MCF 10A (cell line): ENCODE data around the gene SSBP3. TPM values are rescaled to one million over a fixed set of nuclear protein-coding genes. Genes with fewer than 3 reads are reported as not detected.

Experiments used
- BruUV-seq: library from RNA; stranded (reverse); fragments of 400-500 nt; replicated peaks from 2 replicates; lab custom pipeline; 2021; lab: Mats Ljungman, UMichigan
- CTCF ChIA-PET: fragments of 300-600 bp; sonication (Branson Sonifier 250); formaldehyde crosslinking; extraction: SDS; loops from one replicate; lab custom pipeline; 2021; ENCODE audit warnings: antibody characterized with exemption, inconsistent platforms; lab: Yijun Ruan, JAX
- POLR2A ChIA-PET: fragments of 300-600, 350-650 bp; sonication (Branson Sonifier 250); formaldehyde crosslinking; extraction: SDS; loops from one replicate; lab custom pipeline; 2020; ENCODE audit warnings: antibody characterized with exemption, inconsistent platforms; lab: Yijun Ruan, JAX
- DNase-seq: peaks from one replicate; pipeline ENCODE4 v3.0.0-alpha.2; 2018; ENCODE audit not compliant: unreplicated experiment
- H3K27ac Mint-ChIP-seq: one replicate; pipeline ENCODE4 v1.8.0; 2022; ENCODE audit warnings: mild to moderate bottlenecking, low read depth, mixed read lengths; ENCODE audit not compliant: unreplicated experiment
- H3K27me3 Mint-ChIP-seq: one replicate; pipeline ENCODE4 v1.8.0; 2022; ENCODE audit warnings: mixed read lengths; ENCODE audit not compliant: insufficient read depth, unreplicated experiment
- H3K36me3 Mint-ChIP-seq: one replicate; pipeline ENCODE4 v1.8.0; 2022; ENCODE audit warnings: mild to moderate bottlenecking, moderate library complexity, mixed read lengths; ENCODE audit not compliant: insufficient read depth, unreplicated experiment
- H3K4me1 Mint-ChIP-seq: one replicate; pipeline ENCODE4 v1.8.0; 2022; ENCODE audit warnings: mixed read lengths; ENCODE audit not compliant: insufficient read depth, unreplicated experiment
- H3K4me3 Mint-ChIP-seq: one replicate; pipeline ENCODE4 v1.8.0; 2022; ENCODE audit warnings: mild to moderate bottlenecking, moderate library complexity, mixed read lengths; ENCODE audit not compliant: unreplicated experiment
- H3K9me3 Mint-ChIP-seq: one replicate; pipeline ENCODE4 v1.8.0; 2022; ENCODE audit warnings: mixed read lengths; ENCODE audit not compliant: unreplicated experiment
- intact Hi-C: fragments of 100-400 bp; cut with micrococcal nuclease; formaldehyde crosslinking; loops from 2 replicates; pipeline ENCODE4 v1.14.1; 2022
- total RNA-seq: library from RNA; stranded (reverse); gene quantifications from 2 replicates; pipeline ENCODE4 v1.2.3, GENCODE V29; 2022
- TF ChIP-seq, protein P1 (sequence below): fragments of 200-600 bp; IDR thresholded peaks from one replicate; pipeline ENCODE4 v1.8.0; 2022; ENCODE audit warnings: antibody characterized with exemption, mild to moderate bottlenecking; ENCODE audit not compliant: unreplicated experiment

Gene SSBP3
- total RNA-seq, 1 experiment from 2014 or later: 8.6 TPM

- no peak for DNase-seq
- H3K36me3 Mint-ChIP-seq: peaks cover 19% of the 10 kb centered on the region
- H3K4me3 Mint-ChIP-seq: no peak overlapping the region
- H3K27ac Mint-ChIP-seq: no peak overlapping the region
- intact Hi-C loops: no loop called here
- H3K27me3 Mint-ChIP-seq: no peaks in the 10 kb centered on the region
- ChIA-PET CTCF (interaction anchor here (0.8 to 1.6 kb wide), 2 partner anchors 9 to 12 kb away, joined by 3 to 6 read pairs; no protein-coding TSS in a partner anchor), POLR2A (no interaction called here)
- H3K4me1 Mint-ChIP-seq: no peaks in the 10 kb centered on the region
- no peaks in the 10 kb centered on the region for H3K9me3 Mint-ChIP-seq
- TF ChIP-seq, protein P1, sequence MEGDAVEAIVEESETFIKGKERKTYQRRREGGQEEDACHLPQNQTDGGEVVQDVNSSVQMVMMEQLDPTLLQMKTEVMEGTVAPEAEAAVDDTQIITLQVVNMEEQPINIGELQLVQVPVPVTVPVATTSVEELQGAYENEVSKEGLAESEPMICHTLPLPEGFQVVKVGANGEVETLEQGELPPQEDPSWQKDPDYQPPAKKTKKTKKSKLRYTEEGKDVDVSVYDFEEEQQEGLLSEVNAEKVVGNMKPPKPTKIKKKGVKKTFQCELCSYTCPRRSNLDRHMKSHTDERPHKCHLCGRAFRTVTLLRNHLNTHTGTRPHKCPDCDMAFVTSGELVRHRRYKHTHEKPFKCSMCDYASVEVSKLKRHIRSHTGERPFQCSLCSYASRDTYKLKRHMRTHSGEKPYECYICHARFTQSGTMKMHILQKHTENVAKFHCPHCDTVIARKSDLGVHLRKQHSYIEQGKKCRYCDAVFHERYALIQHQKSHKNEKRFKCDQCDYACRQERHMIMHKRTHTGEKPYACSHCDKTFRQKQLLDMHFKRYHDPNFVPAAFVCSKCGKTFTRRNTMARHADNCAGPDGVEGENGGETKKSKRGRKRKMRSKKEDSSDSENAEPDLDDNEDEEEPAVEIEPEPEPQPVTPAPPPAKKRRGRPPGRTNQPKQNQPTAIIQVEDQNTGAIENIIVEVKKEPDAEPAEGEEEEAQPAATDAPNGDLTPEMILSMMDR: no peak
- no TSS peak for BruUV-seq
These were observed 10.8 kb downstream of the SSBP3 start for GRCh38 chr1:54395281-54395934.

DNA sequence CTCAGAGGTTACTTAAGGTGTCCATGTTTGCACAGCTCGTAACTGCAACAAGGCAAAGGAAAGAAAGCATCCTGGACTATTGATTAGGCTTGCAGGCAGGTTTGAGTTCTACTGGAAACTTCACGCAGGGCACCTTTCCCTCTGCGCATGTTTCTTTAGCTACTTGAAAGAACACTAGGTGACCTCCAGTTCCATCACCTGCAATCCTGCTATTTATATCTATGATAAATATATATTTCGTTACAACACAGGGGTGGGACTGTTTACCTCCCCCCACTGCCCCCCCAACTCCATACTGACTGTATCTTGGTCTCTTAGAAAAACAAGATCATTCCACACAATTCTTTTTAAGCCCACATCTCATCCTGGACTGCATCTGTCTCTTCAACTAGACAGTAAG is 12.1 kb downstream of the SSBP3 start:
- TF ChIP-seq, protein P1: no peak
- Mint-ChIP-seq H3K9me3 (no peaks in the 10 kb centered on the region), H3K4me1 (no peaks in the 10 kb centered on the region), H3K4me3 (no peak overlapping the region), H3K27ac (no peak overlapping the region), H3K36me3 (peaks cover 13% of the 10 kb centered on the region), H3K27me3 (no peaks in the 10 kb centered on the region)
- no TSS peak for BruUV-seq
- POLR2A ChIA-PET: interaction anchor here (0.7 to 1.2 kb wide), 2 partner anchors 379 to 1049 kb away, joined by 3 to 4 read pairs; no protein-coding TSS in a partner anchor
- intact Hi-C loops: no loop called here
- DNase-seq: no peak
- CTCF ChIA-PET: interaction anchor here (0.6 to 1.6 kb wide), 4 partner anchors 10 to 712 kb away, joined by 3 to 6 read pairs (median 4); no protein-coding TSS in a partner anchor

DNA sequence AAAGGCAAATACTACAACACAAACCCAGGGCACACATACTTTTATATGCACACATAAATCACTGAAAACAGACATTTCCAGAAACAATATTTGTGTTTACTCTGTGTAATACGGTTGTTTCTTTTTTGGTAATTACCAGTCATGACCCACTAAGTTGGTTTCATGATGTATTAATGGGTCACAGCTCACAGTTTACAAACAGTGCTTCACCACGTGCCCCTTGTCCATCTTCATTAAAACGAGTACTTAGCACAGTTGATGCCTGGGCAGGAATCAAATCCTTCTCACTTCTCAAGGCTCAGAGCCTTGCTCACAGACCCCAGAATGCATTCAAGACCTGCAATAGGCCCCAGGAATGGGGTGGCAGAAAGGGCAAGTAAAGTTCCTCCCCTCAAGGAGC is 13.8 kb downstream of the SSBP3 start:
- POLR2A ChIA-PET: interaction anchor here (0.6 to 1.4 kb wide), 3 partner anchors 15 to 249 kb away, joined by 3 to 4 read pairs (median 3); partner anchors contain the start of gene MROH7

More for the DNA sequence above, 13.8 kb downstream of the SSBP3 start:
- intact Hi-C loops: no loop called here
- TF ChIP-seq, protein P1: no peak
- Mint-ChIP-seq H3K27ac (no peak overlapping the region), H3K27me3 (no peaks in the 10 kb centered on the region), H3K36me3 (peaks cover 7% of the 10 kb centered on the region), H3K4me1 (no peaks in the 10 kb centered on the region), H3K4me3 (no peak overlapping the region), H3K9me3 (no peaks in the 10 kb centered on the region)
- DNase-seq: no peak
- CTCF ChIA-PET: no interaction called here
- no TSS peak for BruUV-seq
